ENCODE results near the gene MIS12.
A peak's percentile ranks its signal among the peaks of the same experiment; 100 is the strongest.

The MIS12 gene, protein sequence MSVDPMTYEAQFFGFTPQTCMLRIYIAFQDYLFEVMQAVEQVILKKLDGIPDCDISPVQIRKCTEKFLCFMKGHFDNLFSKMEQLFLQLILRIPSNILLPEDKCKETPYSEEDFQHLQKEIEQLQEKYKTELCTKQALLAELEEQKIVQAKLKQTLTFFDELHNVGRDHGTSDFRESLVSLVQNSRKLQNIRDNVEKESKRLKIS

GRCh38 chr17:5486206-5487124 is at the start of gene MIS12:
MIS12 (plus strand) TSS chr17:5486566; CDS start chr17:5488863, 2,297 bp downstream.
- DNase-seq (ENCODE audit: low read depth in 2 of 2, low spot score in 1 of 2): peak; percentile 94 to 97

- DNase-seq (ENCODE audit: low read depth in 2 of 2, low spot score in 1 of 2): no peak
Observed at GRCh38 chr17:5437721-5438317, 48.5 kb upstream of the MIS12 start.

DNA sequence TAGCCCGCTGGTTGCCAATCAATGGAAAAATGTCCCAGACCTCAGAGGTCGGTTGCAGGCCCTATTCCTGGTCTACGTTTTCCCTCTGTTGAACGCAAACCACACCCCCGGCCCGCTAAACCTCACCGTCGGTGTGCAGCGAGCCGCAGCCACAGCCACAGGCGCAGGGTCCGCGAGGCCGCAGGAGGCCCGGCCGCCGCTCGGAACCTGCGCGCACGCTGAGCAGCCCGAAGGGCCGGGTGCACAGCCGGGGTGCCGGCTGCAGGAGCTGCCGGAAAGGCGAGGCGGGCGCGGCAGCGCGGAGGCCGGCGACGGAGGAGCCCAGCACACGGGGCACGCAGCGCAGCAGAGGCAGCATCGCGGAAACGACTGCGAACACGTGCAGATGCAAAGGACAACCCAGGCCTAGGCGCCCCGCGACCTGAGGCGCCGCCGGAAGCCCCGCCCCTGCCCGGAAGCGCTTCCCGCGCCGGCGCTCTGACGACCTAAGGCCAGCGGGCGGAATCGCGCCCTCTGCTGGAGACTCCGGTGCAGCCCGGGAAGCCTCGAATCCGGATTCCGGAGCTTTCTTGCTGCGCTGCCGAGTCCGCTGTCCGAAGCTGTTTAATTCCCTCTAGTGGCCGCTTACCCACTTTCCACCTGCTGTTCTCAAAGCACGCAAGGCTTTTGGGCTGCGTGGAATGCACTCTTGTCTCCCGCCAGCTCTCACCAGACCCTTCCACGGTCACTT is 47.5 kb upstream of the MIS12 start, which contains the start of gene C1QBP:
Gene C1QBP, minus strand, starts transcription at position 440 of the 730 bp plus-strand sequence. Its CDS starts 82 bp downstream, at position 358.
- peak; percentile 78 to 85 for DNase-seq (ENCODE audit: low read depth in 2 of 2, low spot score in 1 of 2)

DNA sequence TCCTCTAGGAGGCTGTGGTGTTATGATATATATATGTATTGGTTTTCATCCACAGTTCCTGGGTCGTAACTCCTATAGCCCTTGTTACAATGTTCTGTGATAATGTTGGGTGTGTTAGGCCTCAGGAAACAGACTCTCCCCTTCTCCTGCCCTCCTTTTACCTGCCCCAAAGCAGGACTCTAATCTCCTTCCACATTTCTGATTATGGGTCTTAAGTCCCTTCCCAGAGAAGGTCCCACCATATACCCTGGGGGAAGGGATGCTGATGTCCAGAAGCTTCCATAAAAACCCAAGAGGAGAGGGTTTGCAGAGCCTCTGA is 47.0 kb upstream of the MIS12 start:
- DNase-seq (ENCODE audit: low read depth in 2 of 2, low spot score in 1 of 2): no peak

DNA sequence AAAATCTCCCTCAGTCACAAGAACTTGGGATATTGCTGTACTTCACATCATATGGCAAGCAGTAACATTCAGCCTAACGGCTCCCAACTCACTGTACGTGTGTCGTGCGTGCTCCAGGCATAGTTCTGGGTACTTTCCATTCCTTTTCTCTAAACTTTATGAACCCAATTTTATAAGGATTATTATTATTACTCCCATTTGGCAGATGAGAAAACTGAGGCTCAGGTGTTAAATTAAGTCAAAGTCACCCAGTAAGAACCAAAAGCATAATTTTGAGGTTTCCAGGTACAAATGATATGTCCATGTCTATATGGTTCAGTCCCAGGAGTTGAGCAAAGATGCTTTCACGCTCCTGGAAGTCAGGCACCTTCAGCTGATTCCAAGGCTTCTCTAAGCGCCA is 42.6 kb upstream of the MIS12 start:
- DNase-seq (ENCODE audit: low read depth in 2 of 2, low spot score in 1 of 2): no peak

GRCh38 chr17:5444209-5444608 is 42.2 kb upstream of the MIS12 start:
- DNase-seq (ENCODE audit: low read depth in 2 of 2, low spot score in 1 of 2): no peak

GRCh38 chr17:5446786-5447185 is 39.6 kb upstream of the MIS12 start:
- no peak for DNase-seq (ENCODE audit: low read depth in 2 of 2, low spot score in 1 of 2)

- DNase-seq (ENCODE audit: low read depth in 2 of 2, low spot score in 1 of 2): no peak
Observed at GRCh38 chr17:5464717-5465507, 21.5 kb upstream of the MIS12 start.

GRCh38 chr17:5466295-5466694 is 20.1 kb upstream of the MIS12 start:
- DNase-seq (ENCODE audit: low read depth in 2 of 2, low spot score in 1 of 2): no peak

GRCh38 chr17:5467416-5467815 is 18.9 kb upstream of the MIS12 start:
- DNase-seq (ENCODE audit: low read depth in 2 of 2, low spot score in 1 of 2): no peak

DNA sequence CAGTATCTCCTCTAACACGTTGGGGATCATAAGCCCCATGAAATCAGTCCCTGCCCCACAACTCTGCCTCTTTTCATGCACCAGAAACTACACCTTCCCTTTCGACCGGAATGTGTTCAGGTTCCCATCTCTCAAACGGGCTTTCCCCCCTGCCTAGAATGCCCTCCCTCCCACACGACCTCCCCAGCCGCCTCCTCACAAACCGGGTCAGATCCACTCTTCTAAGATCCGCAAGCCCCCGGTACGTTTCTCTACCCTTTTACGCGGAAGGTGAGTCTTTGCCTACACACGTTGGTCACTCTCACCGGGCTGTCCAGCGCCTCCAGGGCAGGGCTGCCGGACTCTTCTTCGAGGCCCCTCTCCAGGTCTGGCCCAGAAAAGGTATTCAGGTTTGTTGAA is 18.3 kb upstream of the MIS12 start:
- peak in 1 of 2 donors; percentile 14 for DNase-seq (ENCODE audit: low read depth in 2 of 2, low spot score in 1 of 2)

- DNase-seq (ENCODE audit: low read depth in 2 of 2, low spot score in 1 of 2): no peak
Observed at GRCh38 chr17:5472511-5472910, 13.9 kb upstream of the MIS12 start.

DNA sequence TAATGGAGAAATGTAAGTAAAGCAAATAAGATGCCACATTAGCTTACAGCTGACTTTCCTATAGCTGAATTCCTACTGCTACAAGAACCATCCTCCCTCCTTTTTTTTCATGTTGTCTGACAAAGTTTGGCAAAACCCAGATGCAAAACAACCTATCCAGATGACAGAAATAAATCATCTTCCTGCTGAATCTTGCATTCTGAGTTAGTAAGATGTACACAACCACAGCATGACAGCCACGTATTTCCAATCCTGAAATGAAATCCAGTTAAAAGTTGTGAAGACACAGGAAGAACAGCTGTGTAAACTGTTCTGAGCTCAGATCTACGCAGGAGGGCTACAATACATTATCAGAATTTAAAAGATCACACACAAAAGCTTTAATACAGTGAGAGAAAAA is 12.5 kb upstream of the MIS12 start:
- no peak for DNase-seq (ENCODE audit: low read depth in 2 of 2, low spot score in 1 of 2)

DNA sequence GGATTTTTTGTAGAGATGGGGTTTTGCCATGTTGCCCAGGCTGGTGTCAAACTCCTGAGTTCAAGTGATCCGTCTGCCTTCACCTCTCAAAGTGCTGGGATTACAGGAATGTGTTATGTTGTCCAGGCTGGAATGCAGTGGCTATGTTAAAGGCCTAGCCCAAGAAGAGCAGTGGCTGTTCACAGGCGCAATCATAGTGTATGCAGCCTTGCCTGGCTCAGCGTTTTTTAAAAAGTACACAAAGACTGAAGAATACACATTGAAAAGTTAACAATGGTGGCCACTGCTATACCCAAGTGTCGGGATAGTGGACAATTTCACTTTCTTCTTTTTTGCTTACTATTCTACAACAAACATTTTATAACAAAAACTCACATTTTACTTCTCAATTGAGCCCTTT is 7.4 kb upstream of the MIS12 start:
- DNase-seq (ENCODE audit: low read depth in 2 of 2, low spot score in 1 of 2): no peak

GRCh38 chr17:5480962-5481361 is 5.4 kb upstream of the MIS12 start:
- DNase-seq (ENCODE audit: low read depth in 2 of 2, low spot score in 1 of 2): no peak

- DNase-seq (ENCODE audit: low read depth in 2 of 2, low spot score in 1 of 2): no peak
Observed at GRCh38 chr17:5481451-5481850, 4.9 kb upstream of the MIS12 start.

- DNase-seq (ENCODE audit: low read depth in 2 of 2, low spot score in 1 of 2): no peak
Observed at GRCh38 chr17:5485270-5486205, 828 bp upstream of the MIS12 start, which contains the start of gene DERL2. DERL2 (minus strand) TSS chr17:5486178; CDS start chr17:5486161, 17 bp downstream.

GRCh38 chr17:5488752-5489151 is 2.4 kb downstream of the MIS12 start:
- no peak for DNase-seq (ENCODE audit: low read depth in 2 of 2, low spot score in 1 of 2)

DNA sequence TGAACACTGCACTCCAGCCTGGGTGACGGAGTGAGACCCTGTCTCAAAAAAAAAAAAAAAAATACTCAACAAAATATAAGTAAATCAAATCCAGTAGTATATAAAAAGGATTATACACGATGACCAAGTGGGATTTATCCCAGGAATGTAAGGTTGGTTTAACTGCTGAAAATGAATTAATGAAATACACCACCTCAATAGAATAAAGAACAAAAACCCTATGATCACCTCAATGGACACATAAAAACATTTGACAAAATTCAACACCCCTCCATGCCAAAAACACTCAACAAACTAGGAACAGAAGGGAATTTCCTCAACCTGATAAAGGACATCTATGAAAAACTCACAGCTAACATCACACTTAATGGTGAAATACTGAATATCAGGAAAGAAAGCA is 6.6 kb downstream of the MIS12 start:
- DNase-seq (ENCODE audit: low read depth in 2 of 2, low spot score in 1 of 2): no peak
